HUES6 (cell line): ENCODE results near the gene ZNF530.
A peak's percentile ranks its signal among the peaks of the same experiment; 100 is the strongest.

ENCODE experiments used
- H3K27ac ChIP-seq: 2 replicates; pipeline ENCODE4 v1.7.0; 2013; ENCODE audit warnings: low read depth, mild to moderate bottlenecking, low read length, inconsistent platforms
- H3K27me3 ChIP-seq: 2 replicates; pipeline ENCODE4 v1.6.1; 2013; ENCODE audit warnings: low read length; ENCODE audit not compliant: control insufficient read depth, insufficient read depth
- H3K36me3 ChIP-seq: 2 replicates; pipeline ENCODE4 v1.6.1; 2013; ENCODE audit warnings: low read length; ENCODE audit not compliant: control insufficient read depth, insufficient read depth
- H3K4me1 ChIP-seq: 2 replicates; pipeline ENCODE4 v1.6.1; 2013; ENCODE audit warnings: low read length; ENCODE audit not compliant: control insufficient read depth, insufficient read depth
- H3K4me3 ChIP-seq: 2 replicates; pipeline ENCODE4 v1.5.1; 2013; ENCODE audit warnings: low read depth, low read length
- H3K9ac ChIP-seq: one replicate; pipeline ENCODE4 v1.6.1; 2013; ENCODE audit warnings: mild to moderate bottlenecking, low read length
- H3K9me3 ChIP-seq: 2 replicates; pipeline ENCODE4 v1.6.1; 2013; ENCODE audit warnings: low read depth, low read length; ENCODE audit not compliant: control insufficient read depth, insufficient read depth

The ZNF530 gene

GRCh38 chr19:57615346-57615745 is 15.7 kb downstream of the ZNF530 start:
- no peaks in the 10 kb centered on the region for H3K4me1 ChIP-seq
- peaks cover 59% of the 10 kb centered on the region for H3K9me3 ChIP-seq
- no peaks in the 10 kb centered on the region for H3K27me3 ChIP-seq
- H3K9ac ChIP-seq = no peak overlapping the region
- peak overlapping the region; percentile 94 for H3K4me3 ChIP-seq
- no peak overlapping the region for H3K27ac ChIP-seq
- peaks cover 59% of the 10 kb centered on the region for H3K36me3 ChIP-seq

GRCh38 chr19:57620673-57621348 is 21.1 kb downstream of the ZNF530 start:
- H3K36me3 ChIP-seq = peaks cover 88% of the 10 kb centered on the region
- no peaks in the 10 kb centered on the region for H3K27me3 ChIP-seq
- peaks cover 94% of the 10 kb centered on the region for H3K9me3 ChIP-seq
- H3K4me3 ChIP-seq = peak overlapping the region; percentile 20
- H3K9ac ChIP-seq = no peak overlapping the region
- no peak overlapping the region for H3K27ac ChIP-seq
- no peaks in the 10 kb centered on the region for H3K4me1 ChIP-seq

- Histone ChIP-seq H3K36me3 (peaks cover 65% of the 10 kb centered on the region), H3K9ac (no peak overlapping the region), H3K9me3 (peaks cover 75% of the 10 kb centered on the region)
Observed at GRCh38 chr19:57623091-57623490, 23.4 kb downstream of the ZNF530 start.

GRCh38 chr19:57632987-57633831 is 33.5 kb downstream of the ZNF530 start, which contains the start of gene ZNF211:
ZNF211 (plus strand) TSS chr19:57633168; CDS start chr19:57633347, 179 bp downstream.
- H3K27me3 ChIP-seq = no peaks in the 10 kb centered on the region
- peaks cover 16% of the 10 kb centered on the region for H3K9me3 ChIP-seq
- H3K4me3 ChIP-seq = peak within 1 kb of the TSS; percentile 95
- H3K27ac ChIP-seq = no peak within 1 kb of the TSS
- peaks cover 32% of the 10 kb centered on the region for H3K36me3 ChIP-seq
- H3K4me1 ChIP-seq = peaks cover 4% of the 10 kb centered on the region
- H3K9ac ChIP-seq = peak within 1 kb of the TSS; percentile 77

More at GRCh38 chr19:57623091-57623490, 23.4 kb downstream of the ZNF530 start:
- H3K4me1 ChIP-seq = no peaks in the 10 kb centered on the region
- no peak overlapping the region for H3K27ac ChIP-seq
- no peaks in the 10 kb centered on the region for H3K27me3 ChIP-seq
- no peak overlapping the region for H3K4me3 ChIP-seq

- Histone ChIP-seq H3K4me1 (peaks cover 4% of the 10 kb centered on the region), H3K4me3 (peak overlapping the region; percentile 95), H3K9me3 (peaks cover 20% of the 10 kb centered on the region), H3K27ac (no peak overlapping the region), H3K36me3 (peaks cover 33% of the 10 kb centered on the region), H3K9ac (peak overlapping the region; percentile 77), H3K27me3 (no peaks in the 10 kb centered on the region)
Observed at GRCh38 chr19:57633832-57634131, 34.1 kb downstream of the ZNF530 start.

GRCh38 chr19:57637379-57637778 is 37.7 kb downstream of the ZNF530 start:
- no peak overlapping the region for H3K4me3 ChIP-seq
- no peak overlapping the region for H3K9ac ChIP-seq
- H3K27me3 ChIP-seq = no peaks in the 10 kb centered on the region
- H3K4me1 ChIP-seq = peaks cover 4% of the 10 kb centered on the region
- H3K9me3 ChIP-seq = peaks cover 45% of the 10 kb centered on the region
- no peak overlapping the region for H3K27ac ChIP-seq
- peaks cover 67% of the 10 kb centered on the region for H3K36me3 ChIP-seq

GRCh38 chr19:57641715-57642234 is 42.1 kb downstream of the ZNF530 start:
- H3K4me1 ChIP-seq = no peaks in the 10 kb centered on the region
- no peak overlapping the region for H3K4me3 ChIP-seq
- H3K9ac ChIP-seq = no peak overlapping the region
- no peak overlapping the region for H3K27ac ChIP-seq
- no peaks in the 10 kb centered on the region for H3K27me3 ChIP-seq
- peaks cover 44% of the 10 kb centered on the region for H3K9me3 ChIP-seq
- H3K36me3 ChIP-seq = peaks cover 53% of the 10 kb centered on the region

- Histone ChIP-seq H3K4me1 (no peaks in the 10 kb centered on the region), H3K9ac (no peak overlapping the region), H3K9me3 (peaks cover 37% of the 10 kb centered on the region), H3K4me3 (no peak overlapping the region), H3K27me3 (no peaks in the 10 kb centered on the region), H3K36me3 (peaks cover 46% of the 10 kb centered on the region), H3K27ac (no peak overlapping the region)
Observed at GRCh38 chr19:57642396-57643046, 42.8 kb downstream of the ZNF530 start.

GRCh38 chr19:57643734-57644133 is 44.0 kb downstream of the ZNF530 start:
- Histone ChIP-seq H3K36me3 (peaks cover 45% of the 10 kb centered on the region), H3K9me3 (peaks cover 31% of the 10 kb centered on the region), H3K4me3 (no peak overlapping the region)

GRCh38 chr19:57648331-57649003 is 48.8 kb downstream of the ZNF530 start:
- Histone ChIP-seq H3K4me3 (no peak overlapping the region), H3K9me3 (peaks cover 4% of the 10 kb centered on the region; the same call in 1 of the 2 replicates), H3K36me3 (no peaks in the 10 kb centered on the region), H3K4me1 (0 out of 2 replicates have a peak, but pooled peaks cover 5% of the 10 kb centered on the region), H3K27ac (no peak overlapping the region), H3K9ac (no peak overlapping the region), H3K27me3 (no peaks in the 10 kb centered on the region)

More at GRCh38 chr19:57643734-57644133, 44.0 kb downstream of the ZNF530 start:
- H3K9ac ChIP-seq = no peak overlapping the region
- no peaks in the 10 kb centered on the region for H3K27me3 ChIP-seq
- H3K4me1 ChIP-seq = no peaks in the 10 kb centered on the region
- no peak overlapping the region for H3K27ac ChIP-seq
